Endothelial cell of hepatic sinusoid (primary cell): ENCODE measurements around the gene TMEM221.

Experiments used
- in situ Hi-C: cut with HindIII; loops from 2 replicates; pipeline ENCODE4 v1.10.0; 2017; ENCODE audit warnings: low sequenced_read_pairs

TMEM221 gene

DNA sequence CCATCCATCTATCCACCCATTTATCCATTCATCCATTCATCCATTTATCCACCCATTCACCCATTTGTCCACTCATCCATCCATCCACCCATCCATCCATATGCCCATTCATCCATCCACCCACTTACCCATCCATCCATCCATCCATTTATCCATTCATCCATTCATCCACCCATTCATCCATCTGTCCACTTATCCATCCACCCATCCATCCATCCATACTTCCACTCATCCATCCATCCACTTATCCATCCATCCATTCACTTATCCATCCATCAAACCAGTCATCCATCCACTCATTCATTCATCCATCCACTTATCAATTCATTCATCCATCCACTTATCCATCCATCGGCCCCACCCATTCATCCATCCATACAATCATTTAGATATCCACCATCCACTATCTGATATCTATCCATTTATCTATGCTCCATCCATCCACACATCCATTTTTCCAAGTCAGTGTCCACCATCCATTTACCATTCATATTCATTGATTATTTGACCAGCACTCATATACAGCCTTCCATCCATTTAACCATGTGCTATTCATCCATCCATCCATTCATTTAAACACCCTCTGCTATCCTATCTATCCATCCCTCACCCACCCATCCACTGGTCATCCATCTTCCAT, 2.8 kb downstream of the TMEM221 start:
- in situ Hi-C loops, result no loop called here

DNA sequence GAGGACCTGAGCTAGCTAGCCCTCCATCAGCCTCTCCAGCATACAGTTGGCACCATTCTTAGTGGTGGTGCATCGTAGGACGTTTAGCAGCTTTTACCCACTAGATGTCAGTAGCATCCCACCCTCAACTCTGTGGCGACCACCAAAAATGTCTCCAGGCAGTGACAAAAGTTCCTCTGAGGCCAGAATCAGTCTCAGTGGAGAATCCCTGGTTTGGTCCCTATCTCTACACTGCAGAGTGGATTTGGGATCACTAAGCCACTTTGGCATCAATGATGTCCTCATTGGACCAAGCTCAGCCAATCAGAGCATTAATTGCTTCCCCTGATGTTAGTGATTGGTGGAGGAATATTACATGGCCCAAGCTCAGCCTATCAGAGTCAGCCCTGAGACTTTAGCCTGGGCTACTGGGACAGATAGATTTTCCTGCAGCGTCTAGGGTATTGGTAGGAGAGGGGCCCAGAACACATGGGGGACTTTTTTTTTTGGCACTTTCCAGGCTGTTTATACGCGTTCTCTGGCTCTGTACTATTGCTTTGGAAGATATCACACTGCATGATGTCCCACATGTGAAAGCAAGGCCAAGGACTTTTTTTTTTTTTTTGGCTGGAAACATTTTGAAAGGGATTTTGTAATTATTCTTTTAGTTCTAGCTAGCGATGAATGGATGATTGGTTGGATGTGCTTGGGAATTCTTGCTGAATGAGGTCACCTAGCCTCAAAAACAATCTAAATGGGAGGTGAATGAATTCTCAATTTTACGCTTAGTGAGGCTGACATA, 7.0 kb downstream of the TMEM221 start:
- in situ Hi-C loops, result no loop called here

GRCh38 chr19:17436874-17437267, 11.6 kb downstream of the TMEM221 start:
- in situ Hi-C loops, result no loop called here

GRCh38 chr19:17436094-17436873, 12.2 kb downstream of the TMEM221 start:
- in situ Hi-C loops, result no loop called here

- in situ Hi-C loops, result no loop called here
Measured at GRCh38 chr19:17435218-17435617, 13.2 kb downstream of the TMEM221 start.

DNA sequence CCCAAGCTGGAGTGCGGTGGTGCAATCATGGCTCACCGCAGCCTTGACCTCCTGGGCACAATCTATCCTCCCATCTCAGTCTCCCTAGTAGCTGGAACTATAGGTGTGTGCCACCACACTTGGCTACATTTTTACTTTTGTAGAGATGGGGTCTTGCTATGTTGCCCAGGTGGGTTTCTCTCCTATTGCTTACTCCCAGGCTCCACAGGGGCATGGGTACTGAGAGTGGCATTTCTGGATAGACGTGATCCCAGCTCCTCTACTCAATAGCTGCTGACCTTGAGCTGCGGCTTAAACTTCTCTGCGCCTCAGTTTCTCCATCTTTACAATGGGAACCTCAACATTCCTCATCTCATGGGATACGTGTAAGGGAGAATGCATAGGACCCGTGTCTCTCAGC, 17.1 kb downstream of the TMEM221 start:
- in situ Hi-C loops, result no loop called here

DNA sequence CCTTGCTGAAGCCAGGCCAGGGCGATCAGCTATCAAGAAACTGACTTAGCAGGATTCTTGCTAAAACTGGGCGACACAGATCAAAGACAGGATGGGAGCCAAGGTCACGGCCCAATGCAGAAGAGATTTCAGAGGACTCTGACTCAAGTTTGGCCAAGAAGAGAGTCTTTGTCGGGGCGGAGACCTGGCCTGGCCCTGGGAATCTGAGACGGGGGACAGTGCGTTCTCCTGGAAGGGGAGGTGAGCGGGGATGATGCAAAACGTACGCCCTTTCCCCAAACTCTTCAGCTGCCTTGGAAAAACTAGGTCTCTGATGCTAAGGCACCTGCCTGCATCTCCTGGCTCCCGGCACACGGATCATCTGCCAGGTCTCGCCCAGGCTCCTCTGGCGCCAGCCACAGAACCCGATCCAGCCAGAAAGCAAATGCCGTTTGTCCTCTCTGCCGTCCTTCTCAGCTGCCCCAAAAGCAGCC, 18.8 kb downstream of the TMEM221 start:
- in situ Hi-C loops, result no loop called here

DNA sequence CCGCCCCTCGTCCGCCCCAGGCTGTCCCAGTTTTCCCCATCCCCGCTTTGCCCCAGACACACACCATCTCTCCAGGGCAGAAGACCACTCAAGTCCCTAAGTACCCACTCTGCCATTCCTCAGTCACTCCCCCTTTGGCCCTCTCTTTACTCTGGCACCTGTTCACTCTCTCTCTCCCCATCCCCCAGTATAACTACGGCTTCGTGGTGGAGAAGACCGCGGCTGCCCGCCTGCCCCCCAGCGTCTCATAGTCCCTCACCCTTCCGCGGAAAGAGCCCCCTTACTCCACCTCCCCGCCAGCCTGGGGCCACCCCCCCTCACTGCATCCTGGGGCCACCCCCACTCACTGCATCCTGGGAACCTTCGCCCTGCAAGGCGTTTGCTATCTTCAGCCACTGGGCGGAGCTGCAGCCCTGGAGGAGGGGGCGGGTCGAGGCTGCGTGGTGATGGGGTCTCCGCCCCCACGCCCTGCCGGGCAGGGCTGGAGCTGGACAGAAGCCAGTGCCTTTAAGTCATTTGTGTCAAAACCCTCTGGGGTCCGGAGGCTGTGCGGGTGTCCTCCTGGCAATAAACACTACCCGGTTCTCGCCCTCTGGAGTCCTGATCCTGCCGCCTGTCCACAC, 23.6 kb downstream of the TMEM221 start:
- in situ Hi-C loops, result no loop called here

DNA sequence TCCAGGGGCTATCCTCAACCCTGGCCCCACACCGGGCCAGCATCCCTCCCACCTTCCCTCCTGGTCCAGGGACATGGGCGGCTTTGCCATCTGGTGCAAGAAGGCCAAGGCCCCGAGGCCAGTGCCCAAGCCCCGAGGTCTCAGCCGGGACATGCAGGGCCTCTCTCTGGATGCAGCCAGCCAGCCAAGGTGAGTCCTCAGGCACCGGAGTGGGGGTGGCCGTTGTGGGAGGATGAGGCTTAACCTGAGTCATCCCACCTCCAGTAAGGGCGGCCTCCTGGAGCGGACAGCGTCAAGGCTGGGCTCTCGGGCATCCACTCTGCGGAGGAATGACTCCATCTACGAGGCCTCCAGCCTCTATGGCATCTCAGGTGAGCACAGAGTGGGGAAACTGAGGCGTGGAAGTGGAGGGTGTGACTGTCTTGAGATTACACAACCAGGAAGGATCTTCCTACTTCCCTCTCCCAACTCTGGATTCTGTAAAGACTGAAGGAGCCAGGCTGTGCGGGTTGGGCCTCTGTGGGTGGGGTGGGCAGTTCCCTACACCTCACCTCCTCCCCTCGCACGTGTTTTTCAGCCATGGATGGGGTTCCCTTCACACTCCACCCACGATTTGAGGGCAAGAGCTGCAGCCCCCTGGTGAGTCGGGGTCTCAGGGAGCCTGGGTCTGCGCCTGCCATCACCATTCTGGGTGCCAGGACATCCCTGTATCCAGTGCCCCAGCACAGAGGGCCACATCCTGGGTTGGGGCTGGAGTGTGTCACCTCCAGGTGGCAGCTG, 24.8 kb downstream of the TMEM221 start:
- in situ Hi-C loops, result no loop called here

GRCh38 chr19:17421942-17422341, 26.5 kb downstream of the TMEM221 start:
- in situ Hi-C loops, result no loop called here

- in situ Hi-C loops, result no loop called here
Measured at GRCh38 chr19:17420475-17420924, 28.0 kb downstream of the TMEM221 start.

GRCh38 chr19:17419621-17420474, 28.6 kb downstream of the TMEM221 start, which contains the start of gene MVB12A:
TSS of gene MVB12A (plus strand) at chr19:17420047. CDS start at chr19:17420136, 89 bp downstream.
- in situ Hi-C loops, result no loop called here

- in situ Hi-C loops, result no loop called here
Measured at GRCh38 chr19:17419154-17419620, 29.3 kb downstream of the TMEM221 start.

DNA sequence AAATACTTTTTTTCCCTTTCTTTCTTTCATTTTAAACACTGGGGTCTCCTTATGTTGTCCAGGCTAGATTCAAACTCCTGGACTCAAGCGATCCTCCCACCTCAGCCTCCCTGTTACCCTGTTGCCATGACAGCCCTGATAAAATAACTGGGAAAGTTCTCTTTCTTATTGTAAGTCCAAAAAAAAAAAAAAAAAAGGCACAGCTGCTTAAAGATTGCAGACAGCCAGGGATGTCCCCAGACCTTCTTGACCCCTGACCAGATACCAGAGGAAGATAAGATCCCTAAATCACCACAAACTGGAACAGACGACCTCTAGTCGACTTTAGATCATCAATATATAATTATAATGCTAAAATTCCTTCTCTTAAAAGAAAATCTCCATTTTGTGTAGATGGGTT, 29.8 kb downstream of the TMEM221 start:
- in situ Hi-C loops, result no loop called here

DNA sequence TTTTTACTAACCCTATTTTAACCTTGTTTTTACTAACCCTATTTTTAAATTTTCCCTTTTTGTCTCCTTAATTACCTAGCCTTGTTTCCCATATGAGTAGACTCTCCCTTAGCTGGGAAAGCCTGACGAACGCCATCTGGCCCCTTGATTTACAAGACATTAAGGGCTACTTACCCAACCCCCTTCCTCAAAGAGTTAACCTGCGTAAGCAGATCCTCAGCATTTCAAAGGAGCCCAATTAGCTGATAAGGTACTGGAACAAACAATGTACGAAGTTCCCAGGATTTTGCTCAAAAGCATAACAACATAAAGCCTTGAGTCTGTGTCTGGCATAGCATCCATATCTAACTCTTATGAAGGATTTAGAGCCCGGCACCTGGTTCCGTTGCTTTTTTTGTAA, 33.3 kb downstream of the TMEM221 start:
- in situ Hi-C loops, result no loop called here

DNA sequence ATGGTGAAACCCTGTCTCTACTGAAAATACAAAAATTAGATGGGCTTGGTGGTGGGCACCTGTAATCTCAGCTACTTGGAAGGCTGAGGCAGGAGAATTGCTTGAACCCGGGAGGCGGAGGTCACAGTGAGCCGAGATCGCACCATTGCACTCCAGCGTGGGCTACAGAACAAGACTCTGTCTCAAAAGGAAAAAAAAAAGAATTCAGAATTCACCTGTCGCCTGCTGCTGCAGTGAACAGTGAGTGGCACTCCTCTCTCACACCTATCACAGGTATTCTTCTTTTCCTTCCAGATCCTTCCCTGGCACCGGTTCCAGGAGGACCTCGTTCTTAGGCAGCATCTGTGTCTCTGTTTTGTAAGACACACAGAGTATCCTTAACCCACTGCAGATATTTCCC, 34.4 kb downstream of the TMEM221 start:
- in situ Hi-C loops, result no loop called here

- in situ Hi-C loops, result no loop called here
Measured at GRCh38 chr19:17411801-17412200, 36.7 kb downstream of the TMEM221 start.

- in situ Hi-C loops, result no loop called here
Measured at GRCh38 chr19:17409990-17410389, 38.5 kb downstream of the TMEM221 start.

GRCh38 chr19:17406887-17407196, 41.6 kb downstream of the TMEM221 start:
- in situ Hi-C loops, result no loop called here
